Superior temporal gyrus (tissue), 1 donor: ENCODE results near the gene TFDP1.

ENCODE experiments used
- DNase-seq: peaks from one replicate; pipeline ENCODE4 v3.0.0-alpha.2; 2016; ENCODE audit errors: extremely low spot score

The TFDP1 gene

DNA sequence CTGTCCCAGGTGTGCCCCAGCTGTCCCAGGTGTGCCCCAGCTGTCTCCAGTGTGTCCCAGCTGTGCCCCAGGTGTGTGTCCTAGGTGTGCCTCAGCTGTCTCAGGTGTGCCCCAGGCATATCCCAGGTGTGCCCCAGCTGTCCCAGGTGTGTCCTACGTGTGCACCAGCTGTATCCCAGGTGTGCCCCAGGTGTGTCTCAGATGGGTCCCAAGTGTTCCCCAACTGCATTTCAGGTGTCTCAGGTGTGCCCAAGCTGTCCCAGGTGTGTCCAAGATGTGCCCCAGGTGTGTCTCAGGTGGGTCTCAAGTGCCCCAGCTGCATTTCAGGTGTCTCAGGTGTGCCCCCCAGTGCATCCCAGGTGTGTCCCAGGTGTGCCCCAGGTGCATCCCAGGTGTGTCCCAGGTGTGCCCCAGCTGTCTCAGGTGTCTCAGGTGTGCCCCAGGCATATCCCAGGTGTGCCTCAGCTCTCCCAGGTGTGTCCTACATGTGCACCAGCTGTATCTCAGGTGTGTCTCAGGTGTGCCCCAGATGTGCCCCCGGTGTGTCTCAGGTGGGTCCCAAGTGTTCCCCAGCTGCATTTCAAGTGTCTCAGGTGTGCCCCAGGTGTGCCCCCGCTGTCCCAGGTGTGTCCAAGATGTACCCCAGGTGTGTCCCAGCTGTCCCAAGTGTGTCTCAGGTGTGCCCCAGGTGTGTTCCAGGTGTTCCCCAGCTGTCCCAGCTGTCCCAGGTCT lies 81.2 kb downstream of the TFDP1 start:
- DNase-seq: no peak

DNA sequence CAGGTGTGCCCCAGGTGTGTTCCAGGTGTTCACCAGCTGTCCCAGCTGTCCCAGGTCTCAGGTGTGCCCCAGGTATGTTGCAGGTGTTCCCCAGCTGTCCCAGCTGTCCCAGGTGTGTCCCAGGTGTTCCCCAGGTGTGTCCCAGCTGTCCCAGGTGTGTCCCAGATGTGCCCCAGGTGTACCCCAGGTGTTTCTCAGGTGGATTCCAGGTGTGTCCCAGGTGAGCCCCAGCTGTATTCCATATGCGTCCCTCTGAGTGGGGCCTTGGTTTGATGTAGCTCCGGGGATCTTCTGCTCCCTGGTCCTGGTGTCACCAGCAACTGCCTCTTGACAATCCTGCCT lies 81.7 kb downstream of the TFDP1 start:
- no peak for DNase-seq

DNA sequence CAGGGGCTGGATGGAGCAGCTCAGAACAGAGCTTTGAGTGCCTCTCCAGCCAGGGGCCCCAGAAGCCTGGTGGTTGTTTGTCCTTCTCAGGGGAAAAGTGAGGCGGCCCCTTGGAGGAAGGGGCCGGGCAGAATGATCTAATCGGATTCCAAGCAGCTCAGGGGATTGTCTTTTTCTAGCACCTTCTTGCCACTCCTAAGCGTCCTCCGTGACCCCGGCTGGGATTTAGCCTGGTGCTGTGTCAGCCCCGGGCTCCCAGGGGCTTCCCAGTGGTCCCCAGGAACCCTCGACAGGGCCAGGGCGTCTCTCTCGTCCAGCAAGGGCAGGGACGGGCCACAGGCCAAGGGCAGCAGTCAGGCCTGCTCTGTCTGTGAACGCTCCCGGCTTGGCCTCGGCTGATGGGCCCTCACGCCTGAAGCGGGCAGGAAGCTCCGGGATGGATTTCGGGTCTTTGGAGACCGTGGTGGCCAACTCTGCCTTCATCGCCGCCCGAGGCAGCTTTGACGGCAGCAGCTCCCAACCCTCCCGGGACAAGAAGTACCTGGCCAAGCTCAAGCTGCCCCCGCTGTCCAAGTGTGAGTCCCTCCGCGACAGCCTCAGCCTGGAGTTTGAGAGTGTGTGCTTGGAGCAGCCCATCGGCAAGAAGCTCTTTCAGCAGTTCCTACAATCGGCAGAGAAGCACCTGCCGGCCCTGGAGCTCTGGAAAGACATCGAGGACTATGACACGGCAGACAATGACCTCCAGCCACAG lies 82.6 kb downstream of the TFDP1 start, which contains the start of gene GRK1:
Gene GRK1, plus strand, starts transcription at position 269 of the 751 bp plus-strand sequence. Its CDS starts 168 bp downstream, at position 437.
- no peak for DNase-seq

DNA sequence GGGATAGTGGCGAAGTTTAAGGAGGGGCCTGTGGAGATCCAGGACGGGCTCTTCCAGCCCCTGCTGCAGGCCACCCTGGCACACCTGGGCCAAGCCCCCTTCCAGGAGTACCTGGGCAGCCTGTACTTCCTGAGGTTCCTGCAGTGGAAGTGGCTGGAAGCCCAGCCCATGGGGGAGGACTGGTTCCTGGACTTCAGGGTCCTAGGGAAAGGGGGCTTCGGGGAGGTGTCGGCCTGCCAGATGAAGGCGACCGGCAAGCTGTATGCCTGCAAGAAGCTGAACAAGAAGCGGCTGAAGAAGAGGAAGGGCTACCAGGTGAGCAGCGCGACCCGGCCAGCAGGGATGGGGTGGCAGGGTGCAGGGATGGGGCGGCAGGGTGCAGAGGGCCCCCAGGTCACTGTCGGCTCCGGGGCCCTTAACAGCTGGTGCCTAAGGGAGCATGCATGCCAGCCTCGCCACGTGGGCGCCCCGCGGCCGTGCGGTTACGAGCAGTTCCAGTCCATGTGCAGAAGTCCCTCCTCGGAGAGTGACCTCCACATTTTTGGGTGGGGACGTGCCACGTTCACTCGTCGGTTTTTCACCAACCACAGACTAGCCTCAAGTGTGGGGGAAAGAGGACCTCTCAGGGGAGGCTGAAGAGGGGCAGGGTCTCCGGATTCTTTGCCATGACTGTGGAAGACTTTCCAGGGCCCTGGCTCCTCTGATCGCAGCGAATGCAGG lies 83.4 kb downstream of the TFDP1 start:
- DNase-seq: no peak

DNA sequence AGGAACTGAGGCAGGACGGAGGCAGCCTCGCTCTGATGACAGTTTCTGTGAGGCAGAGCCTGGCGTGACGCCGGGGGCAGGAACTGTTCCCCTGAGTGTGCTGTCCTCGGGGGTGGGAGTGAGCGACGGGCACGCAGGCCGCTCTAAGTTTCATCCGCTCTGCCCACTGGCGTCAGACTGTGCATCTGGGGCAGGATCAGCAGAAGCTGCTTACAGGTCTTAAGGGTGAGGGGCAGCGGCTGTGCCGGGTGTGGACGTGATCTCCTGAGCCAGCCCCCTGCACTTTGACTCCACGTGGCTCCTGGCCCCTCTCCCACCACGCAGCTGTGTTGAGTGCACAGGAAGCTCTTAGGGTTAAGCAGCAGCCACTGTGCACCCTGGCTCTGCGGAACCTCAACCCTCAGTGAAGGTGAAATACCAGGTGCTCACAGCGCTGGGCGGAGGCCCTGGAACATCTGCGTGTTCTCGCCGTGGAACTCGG lies 84.0 kb downstream of the TFDP1 start:
- DNase-seq: no peak

DNA sequence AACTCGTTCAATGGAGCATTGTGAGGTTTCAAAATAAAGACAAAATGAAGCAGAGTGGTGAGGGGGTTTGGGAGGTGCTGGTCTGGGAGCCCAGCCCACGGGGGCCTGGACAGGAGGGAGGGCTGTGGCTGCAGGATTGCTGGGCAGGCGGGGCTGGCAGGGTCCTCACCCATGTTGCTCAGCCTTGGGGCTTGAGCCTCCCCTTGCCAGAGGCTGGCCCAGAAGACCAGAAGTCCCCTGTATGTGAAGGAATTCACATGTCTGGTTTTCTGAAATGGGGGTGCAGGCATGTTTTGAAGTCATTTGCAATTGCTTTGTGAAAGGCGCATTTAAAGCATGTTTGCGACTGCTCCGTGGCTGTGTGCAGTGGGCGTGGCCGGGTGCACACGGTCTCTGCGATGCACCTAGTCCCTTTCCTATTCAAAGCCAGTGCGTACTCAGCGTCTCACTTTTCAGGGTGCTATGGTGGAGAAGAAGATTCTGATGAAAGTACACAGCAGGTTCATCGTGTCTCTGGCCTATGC lies 84.7 kb downstream of the TFDP1 start:
- no peak for DNase-seq

DNA sequence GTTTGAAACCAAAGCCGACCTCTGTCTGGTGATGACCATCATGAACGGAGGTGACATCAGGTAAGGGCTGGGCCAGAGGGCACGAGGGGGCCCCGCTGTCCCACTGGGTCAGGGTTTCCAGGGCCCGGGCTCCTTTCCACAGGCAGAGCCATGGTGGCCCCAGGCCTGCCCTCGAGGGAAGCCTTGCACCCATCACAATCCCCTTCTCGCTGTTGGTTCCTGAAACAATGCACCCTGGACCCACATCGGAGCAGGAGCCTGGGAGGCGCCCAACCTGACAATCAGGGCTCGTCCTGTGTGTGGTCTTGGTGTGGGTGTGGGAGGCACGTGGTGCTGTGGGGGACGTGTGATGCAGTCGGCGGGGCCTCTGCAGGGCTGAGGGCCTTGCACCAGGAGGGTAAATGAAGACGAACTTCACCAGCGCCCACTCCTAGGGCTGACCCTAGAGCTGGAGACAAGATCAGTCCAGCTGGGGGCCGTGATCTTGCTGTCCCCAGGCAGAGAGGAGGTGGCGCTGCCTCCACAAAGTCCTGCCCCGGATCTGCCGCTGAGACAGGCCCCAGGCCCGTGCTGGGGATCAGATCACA lies 85.3 kb downstream of the TFDP1 start:
- no peak for DNase-seq

DNA sequence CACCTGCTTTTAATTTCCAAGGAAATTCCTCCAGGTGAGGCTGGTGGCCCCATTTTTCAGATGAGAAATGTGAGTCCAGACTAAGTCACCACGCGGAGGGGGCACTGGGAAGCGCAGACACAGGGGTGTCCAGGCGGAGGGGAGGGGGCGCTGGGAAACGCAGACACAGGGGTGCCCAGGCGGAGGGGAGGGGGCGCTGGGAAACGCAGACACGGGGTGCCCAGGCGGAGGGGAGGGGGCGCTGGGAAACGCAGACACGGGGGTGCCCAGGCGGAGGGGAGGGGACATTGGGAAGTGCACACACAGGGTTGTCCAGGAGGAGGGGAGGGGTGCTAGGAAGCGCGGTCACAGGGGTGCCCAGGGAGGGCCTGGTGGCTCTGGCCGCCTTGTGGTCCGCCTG lies 86.0 kb downstream of the TFDP1 start:
- no peak for DNase-seq

DNA sequence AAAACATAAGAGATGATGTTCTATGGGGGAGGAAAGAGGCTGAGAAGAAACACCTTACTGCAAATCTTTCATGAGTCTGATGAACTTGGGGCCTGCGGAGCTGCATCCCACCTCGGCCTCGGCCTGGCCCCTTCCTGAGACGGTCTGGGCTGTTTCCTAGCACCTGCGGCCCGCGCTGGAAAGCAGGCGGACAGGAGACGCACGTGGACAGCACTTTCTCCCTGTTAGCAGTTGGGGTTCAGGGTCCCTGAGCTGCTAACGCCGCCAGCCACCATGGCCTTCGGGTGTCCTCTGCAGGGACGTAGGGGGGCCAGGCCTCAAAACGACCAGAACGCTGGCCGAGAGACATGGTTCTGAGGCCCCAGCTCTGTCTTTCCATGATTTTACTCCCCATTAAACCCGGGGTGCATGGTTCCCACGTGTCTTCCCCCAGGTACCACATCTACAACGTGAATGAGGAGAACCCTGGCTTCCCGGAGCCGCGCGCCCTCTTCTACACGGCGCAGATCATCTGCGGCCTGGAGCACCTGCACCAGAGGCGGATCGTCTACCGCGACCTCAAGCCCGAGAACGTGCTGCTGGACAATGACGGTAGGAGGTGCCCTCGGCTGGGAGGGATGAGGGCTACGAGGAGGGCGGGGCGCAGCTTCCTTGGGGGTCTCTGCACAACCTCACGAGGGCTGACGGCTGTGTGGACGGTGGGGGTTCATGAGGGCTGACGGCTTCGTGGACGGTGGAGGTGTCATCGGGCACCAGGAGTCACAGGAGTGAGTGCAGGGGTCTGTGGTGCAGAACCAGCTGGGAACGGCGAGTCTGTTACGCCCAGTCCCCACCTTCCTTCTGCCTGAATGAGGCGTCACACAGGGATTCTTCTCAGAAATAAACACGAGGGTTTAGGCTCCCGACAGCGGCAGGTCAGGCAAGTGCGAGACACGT lies 86.8 kb downstream of the TFDP1 start:
- no peak for DNase-seq

DNA sequence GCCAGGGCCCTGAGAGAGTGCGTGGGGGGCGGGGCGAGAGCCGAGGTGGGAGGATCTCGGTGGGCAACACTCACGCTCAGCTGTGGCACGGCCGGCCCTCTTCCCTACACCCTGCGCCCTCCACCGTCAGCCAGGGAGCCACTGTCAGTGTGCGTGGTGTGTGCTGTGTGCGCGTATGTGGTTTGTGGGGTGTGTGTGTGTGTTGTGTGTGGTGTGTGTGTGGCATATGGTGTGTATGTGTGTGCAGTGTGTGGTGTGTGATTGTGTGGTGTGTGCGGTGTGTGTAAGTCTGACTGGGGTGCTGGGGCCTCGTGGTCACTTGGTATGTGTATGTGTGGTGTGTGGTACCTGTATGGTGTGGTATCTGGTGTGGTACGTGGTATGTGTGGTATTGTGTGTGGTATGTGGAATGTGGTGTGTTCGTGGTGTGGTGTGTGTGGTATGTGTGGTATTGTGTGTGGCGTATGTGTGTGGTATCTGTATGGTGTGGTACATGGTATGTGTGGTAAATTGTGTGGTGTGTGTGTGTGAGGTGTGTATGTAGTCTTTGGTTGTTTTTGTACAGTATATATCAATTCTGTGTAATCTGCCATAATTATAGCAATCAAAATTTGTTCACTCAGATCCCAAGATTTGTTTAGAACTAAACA lies 87.6 kb downstream of the TFDP1 start:
- no peak for DNase-seq
